Activated naive CD4-positive, alpha-beta T cell treated with anti-CD3 and anti-CD28 coated beads, Interleukin-2, amount 50 U/mL, for 72 hours (primary cell): ENCODE measurements around the gene KRT26. TPM values are rescaled to one million over a fixed set of nuclear protein-coding genes. Genes with fewer than 3 reads are reported as not detected.
A peak's percentile ranks its signal among the peaks of the same experiment; 100 is the strongest.

Experiments
- ATAC-seq, 2 donors: fragments of 150-1000 bp; cut with Tn5 transposase; 2 replicates each; pipeline ENCODE4 v1.10.0; 2021; ENCODE audit warnings: mild to moderate bottlenecking in 2 of 2, moderate library complexity in 2 of 2
- DNase-seq, 2 donors: peaks; one replicate each; pipeline ENCODE4 v3.0.0; 2021 to 2022; ENCODE audit warnings: low spot score in 2 of 2
- H3K27ac Mint-ChIP-seq, 2 donors: one replicate each; pipeline ENCODE4 v1.8.0; 2022; ENCODE audit warnings: mild to moderate bottlenecking in 2 of 2, mixed read lengths in 2 of 2
- H3K36me3 Mint-ChIP-seq, 2 donors: one replicate each; pipeline ENCODE4 v1.8.0; 2022; ENCODE audit warnings: mixed read lengths in 2 of 2
- H3K9me3 Mint-ChIP-seq, 2 donors: one replicate each; pipeline ENCODE4 v1.8.0; 2022; ENCODE audit warnings: mixed read lengths in 2 of 2
- total RNA-seq, 2 donors: library from RNA; stranded (reverse); gene quantifications; one replicate each; pipeline ENCODE4 v1.2.3, GENCODE V29; 2022

KRT26 gene
- total RNA-seq, 2 donors from 2014 or later: not detected

DNA sequence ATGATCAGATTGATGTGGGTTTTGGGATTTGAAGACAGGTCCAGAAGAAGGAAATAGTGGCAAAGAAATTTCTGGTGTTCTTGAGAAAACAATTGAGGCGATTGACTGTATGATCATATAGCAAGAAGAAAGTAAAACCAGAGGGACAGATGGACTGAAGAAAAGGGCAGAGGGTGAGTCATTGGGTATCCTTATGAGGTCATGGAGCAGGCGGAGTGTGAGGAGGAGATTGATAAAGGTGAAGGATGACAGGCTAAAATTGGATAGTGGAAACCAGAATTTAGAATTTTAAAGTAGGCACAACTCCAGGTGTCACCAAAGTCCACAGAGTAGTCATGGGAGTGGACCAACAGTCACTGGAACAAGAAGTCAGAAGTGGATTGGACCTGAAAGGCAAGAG, 29.2 kb upstream of the KRT26 start:
- DNase-seq (no peak), ATAC-seq (no peak)
- H3K9me3 Mint-ChIP-seq: no peaks in the 10 kb centered on the region

DNA sequence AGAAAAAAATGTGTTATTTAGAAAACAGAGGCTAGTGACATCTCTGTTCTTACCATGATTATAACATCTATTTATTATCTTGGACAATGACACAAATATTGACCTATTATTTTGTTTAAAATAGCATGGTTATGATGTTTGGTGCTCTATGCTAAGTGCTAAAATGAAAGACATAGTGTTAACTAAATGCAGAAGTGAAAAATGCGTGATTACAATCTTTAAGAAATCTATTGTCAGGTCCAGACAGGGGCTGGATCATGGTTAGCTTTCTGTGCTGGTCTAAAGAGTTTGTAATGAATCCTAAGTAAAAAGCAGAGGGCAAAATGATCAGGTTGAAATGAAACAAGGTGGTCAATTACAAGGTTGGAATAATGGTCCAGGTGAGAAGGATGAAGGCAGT, 28.4 kb upstream of the KRT26 start:
- no peaks in the 10 kb centered on the region for H3K9me3 Mint-ChIP-seq
- H3K27ac Mint-ChIP-seq: no peak overlapping the region
- ATAC-seq (no peak), DNase-seq (no peak)
- H3K36me3 Mint-ChIP-seq: no peaks in the 10 kb centered on the region

More for the DNA sequence above, 29.2 kb upstream of the KRT26 start:
- H3K27ac Mint-ChIP-seq: no peak overlapping the region
- H3K36me3 Mint-ChIP-seq: no peaks in the 10 kb centered on the region

DNA sequence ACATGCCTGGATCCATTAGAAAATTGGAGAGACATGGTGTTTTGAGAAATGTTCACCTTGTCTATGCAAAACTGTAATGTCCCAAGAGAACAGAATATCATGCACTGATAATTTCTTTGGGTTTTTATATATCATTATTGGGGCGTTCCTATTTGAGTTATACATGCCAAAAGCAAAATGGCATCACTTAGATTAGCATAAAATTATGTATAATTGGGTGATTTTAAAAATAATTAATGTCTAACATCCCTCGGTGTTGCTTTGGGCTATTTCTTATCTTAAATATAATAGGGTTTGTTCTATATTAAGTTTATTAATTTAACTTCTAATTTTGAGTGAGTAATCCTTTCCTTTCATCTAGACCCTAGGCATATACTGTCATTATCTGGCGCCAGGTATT, 27.9 kb upstream of the KRT26 start, which contains the start of gene KRT28:
Gene KRT28 (minus strand): TSS at position 101 of the 400 bp plus-strand sequence. CDS start 66 bp downstream, at position 35.
- no peak for DNase-seq
- Mint-ChIP-seq H3K9me3 (no peaks in the 10 kb centered on the region), H3K36me3 (no peaks in the 10 kb centered on the region), H3K27ac (no peak within 1 kb of the TSS)
- no peak for ATAC-seq

GRCh38 chr17:40796846-40797245, 24.8 kb upstream of the KRT26 start:
- Mint-ChIP-seq H3K36me3 (no peaks in the 10 kb centered on the region), H3K9me3 (no peaks in the 10 kb centered on the region), H3K27ac (no peak overlapping the region)
- no peak for DNase-seq
- ATAC-seq: no peak

GRCh38 chr17:40795019-40795667, 23.1 kb upstream of the KRT26 start:
- Mint-ChIP-seq H3K27ac (peak overlapping the region in 1 of 2 donors; percentile 55), H3K36me3 (no peaks in the 10 kb centered on the region), H3K9me3 (no peaks in the 10 kb centered on the region)
- no peak for DNase-seq
- ATAC-seq: no peak

DNA sequence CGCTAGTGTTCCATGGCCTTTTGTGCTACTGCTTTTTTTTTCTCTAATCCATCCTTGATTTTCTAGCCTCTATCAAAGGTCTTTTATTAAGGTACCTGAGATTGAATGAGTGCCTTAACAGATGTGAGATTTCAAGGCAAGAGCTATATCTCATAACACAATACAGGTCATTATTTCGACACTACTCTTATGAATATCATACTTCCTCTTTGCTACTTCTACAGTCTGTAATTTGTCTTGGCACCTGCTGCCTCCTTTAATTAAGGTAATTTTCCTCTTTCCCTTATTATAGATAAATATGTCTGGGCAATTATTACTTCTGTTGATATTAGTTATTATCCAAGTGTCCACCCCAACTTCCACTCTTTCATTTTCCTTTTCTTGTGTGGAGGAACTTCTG, 22.5 kb upstream of the KRT26 start:
- ATAC-seq: no peak
- no peaks in the 10 kb centered on the region for H3K36me3 Mint-ChIP-seq
- H3K9me3 Mint-ChIP-seq: no peaks in the 10 kb centered on the region
- H3K27ac Mint-ChIP-seq: no peak overlapping the region
- no peak for DNase-seq

DNA sequence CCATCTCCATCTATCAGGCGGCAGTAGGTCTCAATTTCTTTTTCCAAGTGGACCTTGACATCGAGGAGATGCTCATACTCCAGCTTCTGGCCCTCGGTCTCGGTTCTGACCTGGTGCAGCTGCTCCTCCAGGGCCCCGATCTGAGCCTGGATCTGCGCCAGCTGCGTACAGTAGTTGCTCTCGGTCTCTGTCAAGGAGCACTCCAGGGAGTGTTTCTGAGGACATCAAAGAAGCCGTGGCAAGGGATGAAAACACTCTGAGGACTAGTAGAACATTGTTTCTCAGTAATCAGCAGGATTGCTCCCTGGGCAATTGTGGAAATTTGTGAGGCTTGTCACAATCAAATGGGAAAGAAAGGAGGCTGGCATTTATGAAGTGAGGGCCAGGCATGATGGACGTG, 21.8 kb upstream of the KRT26 start:
- DNase-seq: no peak
- Mint-ChIP-seq H3K36me3 (no peaks in the 10 kb centered on the region), H3K9me3 (no peaks in the 10 kb centered on the region), H3K27ac (no peak overlapping the region)
- no peak for ATAC-seq

GRCh38 chr17:40791787-40792436, 19.9 kb upstream of the KRT26 start:
- no peak overlapping the region for H3K27ac Mint-ChIP-seq
- DNase-seq (no peak), ATAC-seq (no peak)
- H3K36me3 Mint-ChIP-seq: no peaks in the 10 kb centered on the region
- H3K9me3 Mint-ChIP-seq: no peaks in the 10 kb centered on the region

GRCh38 chr17:40791111-40791510, 19.1 kb upstream of the KRT26 start:
- H3K36me3 Mint-ChIP-seq: no peaks in the 10 kb centered on the region
- ATAC-seq (no peak), DNase-seq (no peak)
- H3K27ac Mint-ChIP-seq: no peak overlapping the region
- H3K9me3 Mint-ChIP-seq: no peaks in the 10 kb centered on the region

GRCh38 chr17:40782450-40782849, 10.4 kb upstream of the KRT26 start, which contains the start of gene KRT27:
TSS of gene KRT27 (minus strand) at chr17:40782550. CDS start at chr17:40782493, 57 bp downstream.
- Mint-ChIP-seq H3K27ac (no peak within 1 kb of the TSS), H3K9me3 (no peaks in the 10 kb centered on the region), H3K36me3 (no peaks in the 10 kb centered on the region)
- no peak for DNase-seq
- ATAC-seq: no peak

- DNase-seq (peak in 1 of 2 donors; percentile 21), ATAC-seq (no peak)
- Mint-ChIP-seq H3K9me3 (no peaks in the 10 kb centered on the region), H3K36me3 (no peaks in the 10 kb centered on the region), H3K27ac (no peak overlapping the region)
Measured at GRCh38 chr17:40779181-40779909, 7.3 kb upstream of the KRT26 start.

GRCh38 chr17:40778461-40778860, 6.5 kb upstream of the KRT26 start:
- H3K27ac Mint-ChIP-seq: no peak overlapping the region
- no peaks in the 10 kb centered on the region for H3K36me3 Mint-ChIP-seq
- DNase-seq (no peak), ATAC-seq (no peak)
- no peaks in the 10 kb centered on the region for H3K9me3 Mint-ChIP-seq

DNA sequence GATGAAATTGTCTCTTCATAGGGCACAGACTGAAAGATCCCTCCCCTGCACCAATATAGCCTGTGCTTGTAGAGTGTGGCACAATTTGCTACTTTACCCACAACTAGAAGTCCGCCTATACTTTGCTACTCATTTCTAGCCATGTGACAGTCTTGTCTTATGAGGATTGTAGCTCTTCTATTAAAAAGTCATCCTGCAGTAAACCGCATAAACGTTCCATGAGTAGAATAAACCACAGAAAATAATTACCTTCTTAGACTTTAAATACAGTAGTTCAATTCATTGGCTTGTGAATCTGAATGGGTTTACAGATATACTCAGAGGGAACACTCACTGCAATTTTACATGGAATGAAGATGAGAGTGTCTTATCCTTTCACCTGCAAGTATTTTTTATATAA, 6.0 kb upstream of the KRT26 start:
- H3K36me3 Mint-ChIP-seq: no peaks in the 10 kb centered on the region
- ATAC-seq (no peak), DNase-seq (no peak)
- no peak overlapping the region for H3K27ac Mint-ChIP-seq
- no peaks in the 10 kb centered on the region for H3K9me3 Mint-ChIP-seq

DNA sequence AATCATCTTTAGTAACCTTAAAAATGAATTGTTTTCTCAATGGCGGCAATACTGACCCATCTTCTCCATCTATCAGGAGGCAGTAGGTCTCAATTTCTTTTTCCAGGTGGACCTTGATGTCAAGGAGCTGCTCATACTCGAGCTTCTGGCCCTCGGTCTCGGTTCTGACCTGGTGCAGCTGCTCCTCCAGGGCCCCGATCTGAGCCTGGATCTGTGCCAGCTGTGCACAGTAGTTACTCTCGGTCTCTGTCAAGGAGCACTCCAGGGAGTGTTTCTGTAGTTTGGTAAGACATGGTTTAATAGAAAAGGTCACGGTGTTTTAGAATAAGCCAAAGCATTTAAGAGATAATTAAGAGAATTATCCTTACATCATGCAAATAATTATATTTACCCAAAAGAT, 5.5 kb upstream of the KRT26 start:
- H3K36me3 Mint-ChIP-seq: no peaks in the 10 kb centered on the region

DNA sequence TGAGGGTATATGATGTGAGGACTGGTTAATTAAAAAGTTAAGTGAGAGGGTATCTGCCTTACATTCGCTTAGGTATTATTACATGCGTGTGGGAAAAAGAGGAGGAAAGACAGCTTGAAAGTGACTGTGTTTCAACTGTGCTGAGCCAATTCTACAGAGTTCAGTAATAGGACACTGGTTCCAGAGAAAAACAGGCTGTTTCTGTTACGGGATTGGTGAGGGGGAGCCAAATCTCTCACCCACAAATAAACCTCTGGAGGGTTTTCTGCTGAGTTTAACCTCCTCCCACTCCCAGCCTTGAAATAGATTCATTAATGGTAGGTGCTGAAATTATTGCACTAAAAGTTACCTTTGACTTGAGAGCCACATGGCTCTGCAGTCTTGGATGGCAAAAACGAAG, 3.9 kb upstream of the KRT26 start:
- Mint-ChIP-seq H3K27ac (no peak overlapping the region), H3K9me3 (no peaks in the 10 kb centered on the region), H3K36me3 (no peaks in the 10 kb centered on the region)
- DNase-seq (no peak), ATAC-seq (no peak)

More for the DNA sequence above, 5.5 kb upstream of the KRT26 start:
- DNase-seq: no peak
- no peak for ATAC-seq
- H3K27ac Mint-ChIP-seq: no peak overlapping the region
- no peaks in the 10 kb centered on the region for H3K9me3 Mint-ChIP-seq

- H3K27ac Mint-ChIP-seq: no peak overlapping the region
- H3K9me3 Mint-ChIP-seq: peaks cover 18 to 23% of the 10 kb centered on the region in 2 donors
- ATAC-seq (no peak), DNase-seq (no peak)
- H3K36me3 Mint-ChIP-seq: peaks cover 14 to 15% of the 10 kb centered on the region in 2 donors
Measured at GRCh38 chr17:40765657-40766056, 6.3 kb downstream of the KRT26 start.

GRCh38 chr17:40763752-40764151, 8.2 kb downstream of the KRT26 start:
- Mint-ChIP-seq H3K27ac (no peak overlapping the region), H3K9me3 (peaks cover 23 to 28% of the 10 kb centered on the region in 2 donors), H3K36me3 (peaks cover 15 to 21% of the 10 kb centered on the region in 2 donors)

More at GRCh38 chr17:40763752-40764151, 8.2 kb downstream of the KRT26 start:
- ATAC-seq: no peak
- DNase-seq: no peak
